Measurements from ENCODE around the gene PRR36.

DNA sequence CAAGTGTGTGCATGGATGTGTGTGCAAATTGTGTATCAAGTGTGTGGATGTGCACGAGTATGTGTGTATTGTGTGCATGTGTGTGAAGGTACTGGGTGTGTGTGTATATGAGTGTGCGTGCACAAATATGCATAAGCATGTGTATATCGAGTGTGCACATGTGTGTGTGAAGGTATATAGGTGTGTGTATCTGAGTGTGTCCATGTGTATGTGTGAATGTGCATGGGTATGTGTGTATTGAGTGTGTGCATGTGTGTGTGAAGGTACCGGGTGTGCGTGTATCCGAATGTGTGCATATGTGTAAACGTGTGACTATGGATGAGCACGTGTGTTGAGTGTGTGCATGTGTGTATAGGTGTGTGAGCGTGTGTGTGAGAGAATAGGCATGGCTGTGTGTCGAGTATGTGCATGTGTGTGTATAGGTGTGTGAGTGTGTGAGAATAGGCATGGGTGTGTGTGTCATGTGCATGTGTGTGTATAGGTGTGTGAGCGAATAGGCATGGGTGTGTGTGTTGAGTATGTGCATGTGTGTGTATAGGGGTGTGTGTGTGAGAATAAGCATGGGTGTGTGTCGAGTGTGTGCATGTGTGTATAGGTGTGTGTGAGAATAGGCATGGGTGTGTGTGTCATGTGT lies 31.4 kb downstream of the PRR36 start:
- TF ChIP-seq, protein P1, sequence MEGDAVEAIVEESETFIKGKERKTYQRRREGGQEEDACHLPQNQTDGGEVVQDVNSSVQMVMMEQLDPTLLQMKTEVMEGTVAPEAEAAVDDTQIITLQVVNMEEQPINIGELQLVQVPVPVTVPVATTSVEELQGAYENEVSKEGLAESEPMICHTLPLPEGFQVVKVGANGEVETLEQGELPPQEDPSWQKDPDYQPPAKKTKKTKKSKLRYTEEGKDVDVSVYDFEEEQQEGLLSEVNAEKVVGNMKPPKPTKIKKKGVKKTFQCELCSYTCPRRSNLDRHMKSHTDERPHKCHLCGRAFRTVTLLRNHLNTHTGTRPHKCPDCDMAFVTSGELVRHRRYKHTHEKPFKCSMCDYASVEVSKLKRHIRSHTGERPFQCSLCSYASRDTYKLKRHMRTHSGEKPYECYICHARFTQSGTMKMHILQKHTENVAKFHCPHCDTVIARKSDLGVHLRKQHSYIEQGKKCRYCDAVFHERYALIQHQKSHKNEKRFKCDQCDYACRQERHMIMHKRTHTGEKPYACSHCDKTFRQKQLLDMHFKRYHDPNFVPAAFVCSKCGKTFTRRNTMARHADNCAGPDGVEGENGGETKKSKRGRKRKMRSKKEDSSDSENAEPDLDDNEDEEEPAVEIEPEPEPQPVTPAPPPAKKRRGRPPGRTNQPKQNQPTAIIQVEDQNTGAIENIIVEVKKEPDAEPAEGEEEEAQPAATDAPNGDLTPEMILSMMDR (IDR thresholded peaks at IDR 0.05; ENCODE audit: insufficient read depth, low read length), result no peak
- TF ChIP-seq GABPA (IDR thresholded peaks at IDR 0.05; ENCODE audit: low read depth), result no peak
